BJ (cell line): ENCODE data around the gene GLS. TPM values are rescaled to one million over a fixed set of nuclear protein-coding genes. Genes with fewer than 3 reads are reported as not detected.

ENCODE experiments used
- CTCF ChIA-PET: fragments of 350-600 bp; formaldehyde crosslinking; extraction: SDS; loops from one replicate; lab custom pipeline; 2021; ENCODE audit warnings: antibody characterized with exemption, inconsistent platforms; lab: Yijun Ruan, JAX
- POLR2A ChIA-PET: fragments of 300-600 bp; sonication (Branson Sonifier 250); formaldehyde crosslinking; extraction: SDS; loops from one replicate; lab custom pipeline; 2021; ENCODE audit warnings: antibody characterized with exemption; lab: Charles Lee
- DNase-seq: peaks from one replicate; pipeline ENCODE4 v3.0.0-alpha.2; 2011; ENCODE audit warnings: low read depth
- H3K27me3 ChIP-seq: 2 replicates; pipeline ENCODE4 v1.6.0; 2011; ENCODE audit warnings: low read length; ENCODE audit not compliant: control insufficient read depth, insufficient read depth
- H3K36me3 ChIP-seq: 2 replicates; pipeline ENCODE4 v1.5.1; 2011; ENCODE audit warnings: low read length; ENCODE audit not compliant: control insufficient read depth, insufficient read depth
- H3K4me3 ChIP-seq: 2 replicates; pipeline ENCODE4 v1.5.1; 2011; ENCODE audit warnings: low read depth, mild to moderate bottlenecking, control low read depth, low read length
- CTCF ChIP-seq: IDR thresholded peaks from 2 replicates; pipeline ENCODE4 v1.5.1; 2011; ENCODE audit warnings: low read depth, mild to moderate bottlenecking, control low read depth, inconsistent platforms, low read length, moderate library complexity; ENCODE audit not compliant: insufficient read depth
- polyA minus RNA-seq: library from RNA; depleted of rRNA, polyadenylated mRNA; stranded (reverse); fragments of >200 nt; gene quantifications from 2 replicates; pipeline ENCODE4 v1.2.3, GENCODE V29; 2011; rRNA and poly(A)+ RNA removed
- polyA plus RNA-seq: library from polyadenylated mRNA; depleted of rRNA; stranded (reverse); fragments of >200 nt; gene quantifications from 2 replicates; pipeline ENCODE4 v1.2.3, GENCODE V29; 2011; rRNA removed

The GLS gene
- 132 and 372 TPM in 2 replicates for polyA plus RNA-seq
- 342 and 344 TPM in 2 replicates for polyA minus RNA-seq

GRCh38 chr2:190880378-190881083, at the start of gene GLS:
Gene GLS (plus strand): TSS chr2:190880821. CDS start chr2:190881085, 264 bp downstream.
- ChIA-PET POLR2A (interaction anchor here (0.6 to 1.3 kb wide), 8 partner anchors 17 to 88 kb away, joined by 3 to 11 read pairs (median 4); no protein-coding TSS in a partner anchor), CTCF (interaction anchor here (0.7 to 1.4 kb wide), 5 partner anchors 16 to 31 kb away, joined by 3 to 5 read pairs (median 4); no protein-coding TSS in a partner anchor)
- Histone ChIP-seq H3K4me3 (peak within 1 kb of the TSS; percentile 99), H3K36me3 (no peaks in the 10 kb centered on the region), H3K27me3 (no peaks in the 10 kb centered on the region)
- DNase-seq: peak; percentile 85
- no peak for TF ChIP-seq CTCF

- no peak overlapping the region for H3K4me3 ChIP-seq
- H3K36me3 ChIP-seq: no peaks in the 10 kb centered on the region
- H3K27me3 ChIP-seq: no peaks in the 10 kb centered on the region
- TF ChIP-seq CTCF: no peak
- POLR2A ChIA-PET: no interaction called here
- DNase-seq: no peak
- CTCF ChIA-PET: no interaction called here
These were observed 48.7 kb upstream of the GLS start for GRCh38 chr2:190831941-190832340.

- no peaks in the 10 kb centered on the region for H3K27me3 ChIP-seq
- no peak overlapping the region for H3K4me3 ChIP-seq
- CTCF ChIA-PET: interaction anchor here (0.8 kb wide), 1 partner anchor 8 kb away, joined by 3 read pairs; no protein-coding TSS in a partner anchor
- H3K36me3 ChIP-seq: no peaks in the 10 kb centered on the region
- DNase-seq: no peak
- POLR2A ChIA-PET: interaction anchor here (0.6 to 1.0 kb wide), 2 partner anchors 15 to 24 kb away, joined by 3 read pairs; no protein-coding TSS in a partner anchor
- TF ChIP-seq CTCF: no peak
These were observed 45.8 kb upstream of the GLS start for GRCh38 chr2:190834890-190835208.

- peak; percentile 50 for DNase-seq
- Histone ChIP-seq H3K36me3 (no peaks in the 10 kb centered on the region), H3K4me3 (no peak overlapping the region), H3K27me3 (no peaks in the 10 kb centered on the region)
- TF ChIP-seq CTCF: no peak
- CTCF ChIA-PET: interaction anchor here (0.6 to 0.9 kb wide), 3 partner anchors 9 to 462 kb away, joined by 3 to 4 read pairs (median 3); no protein-coding TSS in a partner anchor
- POLR2A ChIA-PET: interaction anchor here (0.6 kb wide), 1 partner anchor 15 kb away, joined by 3 read pairs; no protein-coding TSS in a partner anchor
These were observed 45.2 kb upstream of the GLS start for GRCh38 chr2:190835303-190835930.

GRCh38 chr2:190836767-190837166, 43.9 kb upstream of the GLS start:
- Histone ChIP-seq H3K27me3 (no peaks in the 10 kb centered on the region), H3K4me3 (no peak overlapping the region), H3K36me3 (no peaks in the 10 kb centered on the region)
- no peak for DNase-seq
- POLR2A ChIA-PET: no interaction called here
- CTCF ChIA-PET: interaction anchor here (0.8 kb wide), 1 partner anchor 17 kb away, joined by 3 read pairs; no protein-coding TSS in a partner anchor
- no peak for TF ChIP-seq CTCF
